ENCODE results near the gene LSR. TPM values are rescaled to one million over a fixed set of nuclear protein-coding genes. Genes with fewer than 3 reads are reported as not detected.

LSR gene
- total and polyA plus RNA-seq, 2 donors = 5.7 to 20.1 TPM

DNA sequence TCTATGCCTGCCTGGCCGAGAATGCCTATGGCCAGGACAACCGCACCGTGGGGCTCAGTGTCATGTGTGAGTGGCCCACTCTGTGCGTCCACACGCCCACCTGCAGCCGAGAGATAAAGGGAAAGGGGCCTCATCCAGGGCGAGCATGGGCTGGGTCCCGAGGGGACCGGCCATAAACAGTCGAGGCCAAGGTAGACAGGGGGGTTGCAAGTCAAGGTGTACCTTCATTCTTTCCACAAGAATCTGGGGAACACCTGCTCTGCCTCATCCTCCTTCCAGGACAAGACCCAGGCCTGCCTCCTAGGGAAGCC is 51.5 kb downstream of the LSR start:
- Histone ChIP-seq H3K27me3 (ENCODE audit: control insufficient read depth in 2 of 2, insufficient read depth in 1 of 2, low read length in 1 of 2) (peaks cover 0 to 11% of the 10 kb centered on the region in 2 donors), H3K27ac (ENCODE audit: low read depth in 1 of 2, low read length in 1 of 2) (no peak overlapping the region), H3K36me3 (ENCODE audit: control insufficient read depth in 2 of 2, insufficient read depth in 2 of 2, low read length in 1 of 2) (no peaks in the 10 kb centered on the region), H3K4me3 (ENCODE audit: low read length in 2 of 2) (no peak overlapping the region), H3K9me3 (ENCODE audit: control insufficient read depth in 2 of 2, insufficient read depth in 1 of 2, low read length in 1 of 2) (no peaks in the 10 kb centered on the region), H3K4me1 (ENCODE audit: control insufficient read depth in 2 of 2, insufficient read depth in 2 of 2, low read length in 2 of 2) (peaks cover 0 to 9% of the 10 kb centered on the region in 2 donors)
- 97% methylated on average over 10 of the region's 10 CpGs for WGBS
- DNase-seq (ENCODE audit: low read depth in 6 of 9, low spot score in 9 of 9) = no peak

DNA sequence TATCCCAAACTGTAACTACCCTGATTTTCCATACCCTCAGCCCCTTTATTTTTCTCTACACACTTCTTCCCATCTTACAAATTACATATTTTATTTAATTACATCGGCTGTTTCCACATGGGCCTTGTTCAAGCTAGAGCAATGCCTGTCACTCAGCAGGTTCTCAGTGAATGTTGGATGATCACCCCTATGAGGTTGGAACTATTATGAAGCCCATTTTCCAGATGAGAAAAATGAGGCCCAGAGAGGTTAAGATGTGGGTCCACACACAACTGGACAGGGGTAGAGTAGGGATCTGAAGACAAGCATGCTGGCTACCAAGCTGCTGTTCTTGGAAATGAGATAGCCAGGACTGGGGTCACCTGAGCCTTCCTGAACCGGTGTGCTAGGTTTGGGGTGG is 53.2 kb downstream of the LSR start:
- DNase-seq (ENCODE audit: low read depth in 6 of 9, low spot score in 9 of 9) = no peak
- Histone ChIP-seq H3K36me3 (ENCODE audit: control insufficient read depth in 2 of 2, insufficient read depth in 2 of 2, low read length in 1 of 2) (no peaks in the 10 kb centered on the region), H3K4me3 (ENCODE audit: low read length in 2 of 2) (no peak overlapping the region), H3K9me3 (ENCODE audit: control insufficient read depth in 2 of 2, insufficient read depth in 1 of 2, low read length in 1 of 2) (no peaks in the 10 kb centered on the region), H3K4me1 (ENCODE audit: control insufficient read depth in 2 of 2, insufficient read depth in 2 of 2, low read length in 2 of 2) (no peaks in the 10 kb centered on the region), H3K27ac (ENCODE audit: low read depth in 1 of 2, low read length in 1 of 2) (no peak overlapping the region), H3K27me3 (ENCODE audit: control insufficient read depth in 2 of 2, insufficient read depth in 1 of 2, low read length in 1 of 2) (no peaks in the 10 kb centered on the region)
- WGBS = 99% methylated on average over 2 of the region's 2 CpGs

DNA sequence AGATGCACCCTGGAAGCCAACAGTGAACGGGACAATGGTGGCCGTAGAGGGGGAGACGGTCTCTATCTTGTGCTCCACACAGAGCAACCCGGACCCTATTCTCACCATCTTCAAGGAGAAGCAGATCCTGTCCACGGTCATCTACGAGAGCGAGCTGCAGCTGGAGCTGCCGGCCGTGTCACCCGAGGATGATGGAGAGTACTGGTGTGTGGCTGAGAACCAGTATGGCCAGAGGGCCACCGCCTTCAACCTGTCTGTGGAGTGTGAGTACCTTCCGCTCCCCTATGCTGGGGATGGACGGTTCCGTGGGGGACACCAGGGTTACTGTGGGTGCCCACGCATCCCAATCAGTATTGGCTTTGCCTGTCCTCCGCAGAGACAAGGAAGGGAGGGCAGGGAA is 53.6 kb downstream of the LSR start:
- 91% methylated on average over 16 of the region's 16 CpGs for WGBS
- Histone ChIP-seq H3K4me3 (ENCODE audit: low read length in 2 of 2) (no peak overlapping the region), H3K36me3 (ENCODE audit: control insufficient read depth in 2 of 2, insufficient read depth in 2 of 2, low read length in 1 of 2) (no peaks in the 10 kb centered on the region), H3K27ac (ENCODE audit: low read depth in 1 of 2, low read length in 1 of 2) (no peak overlapping the region), H3K9me3 (ENCODE audit: control insufficient read depth in 2 of 2, insufficient read depth in 1 of 2, low read length in 1 of 2) (no peaks in the 10 kb centered on the region), H3K4me1 (ENCODE audit: control insufficient read depth in 2 of 2, insufficient read depth in 2 of 2, low read length in 2 of 2) (no peaks in the 10 kb centered on the region), H3K27me3 (ENCODE audit: control insufficient read depth in 2 of 2, insufficient read depth in 1 of 2, low read length in 1 of 2) (no peaks in the 10 kb centered on the region)
- no peak for DNase-seq (ENCODE audit: low read depth in 6 of 9, low spot score in 9 of 9)

DNA sequence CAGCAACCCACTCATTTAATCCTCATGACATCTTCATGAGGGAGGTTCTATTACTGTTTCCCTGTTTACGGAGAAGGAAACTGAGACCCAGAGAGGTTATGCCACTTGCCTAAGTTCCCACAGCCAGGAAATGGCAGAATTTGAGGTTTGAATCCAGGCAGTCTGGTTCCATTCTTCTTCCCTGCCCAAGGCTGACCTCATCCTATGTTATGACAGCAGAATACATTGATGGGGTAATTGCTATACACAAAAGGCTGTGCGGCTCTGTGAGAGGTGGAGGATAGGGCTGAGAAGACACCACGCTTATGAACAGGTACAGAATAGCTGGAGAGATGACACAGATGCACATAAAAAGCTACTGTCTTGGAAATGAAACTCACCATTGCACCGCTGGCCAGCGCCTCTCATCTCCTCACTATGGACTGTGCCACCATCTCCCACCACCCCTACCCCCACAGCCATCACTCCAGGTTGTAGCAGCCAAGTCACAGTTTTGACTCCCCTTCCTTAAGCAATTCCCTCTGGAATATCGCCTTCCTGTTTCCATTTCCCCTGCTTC is 54.6 kb downstream of the LSR start:
- Histone ChIP-seq H3K27ac (ENCODE audit: low read depth in 1 of 2, low read length in 1 of 2) (no peak overlapping the region), H3K4me3 (ENCODE audit: low read length in 2 of 2) (no peak overlapping the region), H3K9me3 (ENCODE audit: control insufficient read depth in 2 of 2, insufficient read depth in 1 of 2, low read length in 1 of 2) (no peaks in the 10 kb centered on the region), H3K36me3 (ENCODE audit: control insufficient read depth in 2 of 2, insufficient read depth in 2 of 2, low read length in 1 of 2) (no peaks in the 10 kb centered on the region), H3K4me1 (ENCODE audit: control insufficient read depth in 2 of 2, insufficient read depth in 2 of 2, low read length in 2 of 2) (no peaks in the 10 kb centered on the region), H3K27me3 (ENCODE audit: control insufficient read depth in 2 of 2, insufficient read depth in 1 of 2, low read length in 1 of 2) (no peaks in the 10 kb centered on the region)
- 93% methylated on average over 6 of the region's 6 CpGs for WGBS
- DNase-seq (ENCODE audit: low read depth in 6 of 9, low spot score in 9 of 9) = no peak

DNA sequence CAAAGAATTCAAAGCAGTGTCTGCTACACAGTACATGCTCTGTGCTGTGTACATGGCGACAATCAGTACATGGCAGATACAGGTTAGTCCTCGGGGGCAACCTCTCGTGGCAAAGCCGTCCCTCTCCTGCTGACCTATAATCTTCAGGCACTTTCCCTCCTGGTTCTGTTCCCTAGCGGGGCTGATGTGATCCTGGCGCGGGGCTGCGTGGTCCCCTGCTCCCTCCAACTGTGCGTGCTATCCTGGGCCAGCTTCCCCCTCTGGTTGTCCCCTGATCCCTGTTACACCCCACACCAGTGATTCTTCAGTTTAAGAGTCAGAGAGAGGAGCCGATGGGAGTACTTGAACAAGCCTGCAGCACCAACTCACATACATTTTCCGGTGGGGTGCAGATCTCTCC is 55.2 kb downstream of the LSR start:
- no peak for DNase-seq (ENCODE audit: low read depth in 6 of 9, low spot score in 9 of 9)
- H3K36me3 ChIP-seq (ENCODE audit: control insufficient read depth in 2 of 2, insufficient read depth in 2 of 2, low read length in 1 of 2) = no peaks in the 10 kb centered on the region
- H3K27me3 ChIP-seq (ENCODE audit: control insufficient read depth in 2 of 2, insufficient read depth in 1 of 2, low read length in 1 of 2) = no peaks in the 10 kb centered on the region
- no peaks in the 10 kb centered on the region for H3K9me3 ChIP-seq (ENCODE audit: control insufficient read depth in 2 of 2, insufficient read depth in 1 of 2, low read length in 1 of 2)
- no peak overlapping the region for H3K27ac ChIP-seq (ENCODE audit: low read depth in 1 of 2, low read length in 1 of 2)
- WGBS = 98% methylated on average over 11 of the region's 11 CpGs
- no peaks in the 10 kb centered on the region for H3K4me1 ChIP-seq (ENCODE audit: control insufficient read depth in 2 of 2, insufficient read depth in 2 of 2, low read length in 2 of 2)
- no peak overlapping the region for H3K4me3 ChIP-seq (ENCODE audit: low read length in 2 of 2)

DNA sequence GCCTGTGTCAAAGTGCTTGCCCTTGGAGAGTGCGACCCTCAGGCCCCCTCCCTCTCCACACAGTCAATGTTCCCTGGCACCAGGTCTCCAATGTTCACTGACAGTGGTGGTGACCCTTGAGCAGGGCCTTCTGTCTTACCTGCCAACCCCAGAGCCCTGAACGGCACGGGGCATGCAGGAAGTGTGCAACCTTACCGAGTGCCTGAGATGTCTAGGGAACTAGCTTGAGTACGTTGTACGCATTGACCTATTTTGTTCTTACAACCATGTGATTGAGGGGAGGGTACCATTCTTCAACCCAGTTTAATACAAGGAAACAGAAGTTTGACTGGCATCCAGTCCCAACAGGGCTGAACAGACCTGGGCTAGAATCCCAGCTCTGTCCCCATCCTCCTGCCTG is 56.4 kb downstream of the LSR start:
- Histone ChIP-seq H3K36me3 (ENCODE audit: control insufficient read depth in 2 of 2, insufficient read depth in 2 of 2, low read length in 1 of 2) (no peaks in the 10 kb centered on the region), H3K27ac (ENCODE audit: low read depth in 1 of 2, low read length in 1 of 2) (no peak overlapping the region), H3K4me3 (ENCODE audit: low read length in 2 of 2) (no peak overlapping the region), H3K9me3 (ENCODE audit: control insufficient read depth in 2 of 2, insufficient read depth in 1 of 2, low read length in 1 of 2) (no peaks in the 10 kb centered on the region), H3K4me1 (ENCODE audit: control insufficient read depth in 2 of 2, insufficient read depth in 2 of 2, low read length in 2 of 2) (peaks cover 0 to 4% of the 10 kb centered on the region in 2 donors), H3K27me3 (ENCODE audit: control insufficient read depth in 2 of 2, insufficient read depth in 1 of 2, low read length in 1 of 2) (no peaks in the 10 kb centered on the region)
- no peak for DNase-seq (ENCODE audit: low read depth in 6 of 9, low spot score in 9 of 9)
- 63% methylated on average over 6 of the region's 6 CpGs for WGBS

DNA sequence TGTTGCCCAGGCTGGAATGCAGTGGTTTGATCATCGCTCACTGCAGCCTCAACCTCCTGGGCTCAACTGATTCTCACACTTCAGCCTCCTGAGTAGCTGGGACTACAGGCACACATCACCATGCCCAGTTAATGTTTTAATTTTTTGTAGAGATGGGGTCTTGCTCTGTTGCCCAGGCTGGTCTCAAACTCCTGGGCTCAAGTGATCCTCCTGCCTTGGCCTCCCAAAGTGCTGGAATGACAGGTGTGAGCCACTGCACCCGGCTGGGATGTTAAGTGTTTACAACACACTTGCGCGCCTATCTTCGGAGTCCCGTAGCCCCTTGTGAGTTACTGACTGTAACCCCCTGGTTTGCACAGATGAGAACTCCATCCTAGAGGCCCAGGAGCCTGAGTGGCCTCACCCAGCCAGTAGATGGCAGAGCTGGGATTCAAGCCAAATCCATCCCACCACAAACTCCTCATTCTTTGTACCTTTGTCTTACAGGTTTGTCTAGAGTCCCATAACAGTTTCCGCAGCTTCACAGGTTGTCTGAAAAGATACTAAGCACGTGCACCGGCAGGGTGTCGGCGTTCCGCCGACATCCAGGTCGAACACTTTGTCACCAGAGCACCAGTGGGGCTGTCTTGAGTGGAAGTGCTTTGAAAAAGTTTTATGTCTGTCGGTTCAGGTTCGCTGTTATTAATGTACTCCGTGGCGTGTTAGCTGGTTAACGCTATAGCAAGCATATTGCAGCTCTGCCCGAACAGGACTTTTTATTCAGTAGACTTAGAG is 57.9 kb downstream of the LSR start:
- peaks cover 4 to 10% of the 10 kb centered on the region in 2 donors for H3K4me1 ChIP-seq (ENCODE audit: control insufficient read depth in 2 of 2, insufficient read depth in 2 of 2, low read length in 2 of 2)
- H3K9me3 ChIP-seq (ENCODE audit: control insufficient read depth in 2 of 2, insufficient read depth in 1 of 2, low read length in 1 of 2) = no peaks in the 10 kb centered on the region
- 94% methylated on average over 20 of the region's 20 CpGs for WGBS

DNA sequence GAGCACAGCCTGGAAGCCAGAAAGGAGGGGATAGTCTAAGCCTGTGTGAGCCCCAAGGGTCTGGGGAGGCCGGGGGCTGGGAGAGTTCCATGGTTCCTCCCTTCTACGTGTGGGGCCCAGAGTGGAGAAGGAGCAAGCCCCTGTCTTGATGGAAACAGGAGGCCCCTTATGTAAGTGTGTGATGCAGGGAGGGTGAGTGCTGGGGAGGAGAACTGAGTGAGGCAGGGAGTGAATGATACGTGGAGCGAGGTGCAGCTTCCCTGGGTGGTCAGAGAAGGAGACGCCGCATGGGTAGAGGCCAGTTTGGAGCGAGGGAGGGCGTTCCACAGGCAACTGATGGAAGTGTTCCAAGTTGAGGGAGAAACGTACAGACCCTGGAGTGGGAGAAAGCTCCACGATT is 59.1 kb downstream of the LSR start:
- WGBS = 92% methylated on average over 10 of the region's 10 CpGs
- no peak overlapping the region for H3K4me3 ChIP-seq (ENCODE audit: low read length in 2 of 2)
- peaks cover 4 to 11% of the 10 kb centered on the region in 2 donors for H3K4me1 ChIP-seq (ENCODE audit: control insufficient read depth in 2 of 2, insufficient read depth in 2 of 2, low read length in 2 of 2)
- H3K27me3 ChIP-seq (ENCODE audit: control insufficient read depth in 2 of 2, insufficient read depth in 1 of 2, low read length in 1 of 2) = no peaks in the 10 kb centered on the region
- no peak for DNase-seq (ENCODE audit: low read depth in 6 of 9, low spot score in 9 of 9)
- no peak overlapping the region for H3K27ac ChIP-seq (ENCODE audit: low read depth in 1 of 2, low read length in 1 of 2)
- no peaks in the 10 kb centered on the region for H3K36me3 ChIP-seq (ENCODE audit: control insufficient read depth in 2 of 2, insufficient read depth in 2 of 2, low read length in 1 of 2)
- no peaks in the 10 kb centered on the region for H3K9me3 ChIP-seq (ENCODE audit: control insufficient read depth in 2 of 2, insufficient read depth in 1 of 2, low read length in 1 of 2)

More for the DNA sequence above, 57.9 kb downstream of the LSR start:
- Histone ChIP-seq H3K36me3 (ENCODE audit: control insufficient read depth in 2 of 2, insufficient read depth in 2 of 2, low read length in 1 of 2) (no peaks in the 10 kb centered on the region), H3K27ac (ENCODE audit: low read depth in 1 of 2, low read length in 1 of 2) (no peak overlapping the region), H3K27me3 (ENCODE audit: control insufficient read depth in 2 of 2, insufficient read depth in 1 of 2, low read length in 1 of 2) (no peaks in the 10 kb centered on the region), H3K4me3 (ENCODE audit: low read length in 2 of 2) (no peak overlapping the region)
- DNase-seq (ENCODE audit: low read depth in 6 of 9, low spot score in 9 of 9) = no peak

DNA sequence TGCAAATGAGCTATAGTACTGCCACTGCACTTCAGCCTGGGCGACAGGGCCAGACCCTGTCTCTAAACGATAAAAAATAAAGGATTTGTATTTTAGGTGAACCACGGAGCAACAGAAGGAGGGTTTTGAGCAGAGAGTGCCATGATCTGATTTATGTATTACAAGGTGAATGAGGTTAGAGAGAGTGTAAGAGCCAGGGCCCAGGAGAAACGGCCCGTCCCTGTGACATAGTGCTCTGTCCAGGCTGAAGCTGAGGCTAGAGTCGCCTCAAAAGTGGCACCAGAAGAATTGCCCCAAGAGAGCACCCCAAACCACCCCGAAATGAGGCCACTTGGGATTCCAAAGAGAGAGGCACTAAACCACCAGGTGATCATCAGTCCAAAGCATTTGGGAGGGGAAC is 60.1 kb downstream of the LSR start:
- Histone ChIP-seq H3K9me3 (ENCODE audit: control insufficient read depth in 2 of 2, insufficient read depth in 1 of 2, low read length in 1 of 2) (no peaks in the 10 kb centered on the region), H3K27ac (ENCODE audit: low read depth in 1 of 2, low read length in 1 of 2) (no peak overlapping the region), H3K27me3 (ENCODE audit: control insufficient read depth in 2 of 2, insufficient read depth in 1 of 2, low read length in 1 of 2) (no peaks in the 10 kb centered on the region), H3K36me3 (ENCODE audit: control insufficient read depth in 2 of 2, insufficient read depth in 2 of 2, low read length in 1 of 2) (no peaks in the 10 kb centered on the region), H3K4me3 (ENCODE audit: low read length in 2 of 2) (no peak overlapping the region), H3K4me1 (ENCODE audit: control insufficient read depth in 2 of 2, insufficient read depth in 2 of 2, low read length in 2 of 2) (peaks cover 4 to 11% of the 10 kb centered on the region in 2 donors)
- 94% methylated on average over 7 of the region's 7 CpGs for WGBS
- no peak for DNase-seq (ENCODE audit: low read depth in 6 of 9, low spot score in 9 of 9)
